DOHH2 (cell line): ENCODE measurements around the gene ARHGEF39.

Source experiments
- H3F3A ChIP-seq: fragments of 200-600 bp; sonication (generic), shearing (Covaris generic); 2 replicates; pipeline ENCODE4 v1.6.0; 2016; ENCODE audit warnings: antibody characterized with exemption, mild to moderate bottlenecking; ENCODE audit not compliant: control insufficient read depth, insufficient read depth
- H3K27ac ChIP-seq: fragments of 200-600 bp; sonication (generic); 2 replicates; pipeline ENCODE4 v1.5.1; 2014; ENCODE audit warnings: low read depth, mild to moderate bottlenecking, low read length, moderate library complexity
- H3K27me3 ChIP-seq: fragments of 200-600 bp; sonication (generic); 2 replicates; pipeline ENCODE4 v1.6.1; 2014; ENCODE audit warnings: mild to moderate bottlenecking, low read length, mixed read lengths; ENCODE audit not compliant: control insufficient read depth
- H3K36me3 ChIP-seq: fragments of 200-600 bp; sonication (generic); 2 replicates; pipeline ENCODE4 v1.6.1; 2014; ENCODE audit warnings: mild to moderate bottlenecking, low read length, moderate library complexity, mixed read lengths; ENCODE audit not compliant: control insufficient read depth
- H3K4me1 ChIP-seq: fragments of 200-600 bp; sonication (generic); 2 replicates; pipeline ENCODE4 v1.6.1; 2014; ENCODE audit warnings: mild to moderate bottlenecking, low read length, mixed read lengths; ENCODE audit not compliant: control insufficient read depth
- H3K4me2 ChIP-seq: fragments of 200-600 bp; sonication (generic); 2 replicates; pipeline ENCODE4 v1.6.0; 2014; ENCODE audit warnings: mild to moderate bottlenecking, low read length, moderate library complexity
- H3K4me3 ChIP-seq: fragments of 200-600 bp; sonication (generic); 2 replicates; pipeline ENCODE4 v1.5.1; 2014; ENCODE audit warnings: mild to moderate bottlenecking, low read length, mixed read lengths
- H3K79me2 ChIP-seq: fragments of 200-600 bp; sonication (generic); 2 replicates; pipeline ENCODE4 v1.6.1; 2014; ENCODE audit warnings: mild to moderate bottlenecking, low read length, mixed read lengths; ENCODE audit not compliant: control insufficient read depth
- H3K9me2 ChIP-seq: fragments of 200-600 bp; sonication (generic); replicated peaks from 2 replicates; pipeline ENCODE4 v1.6.1; 2014; ENCODE audit warnings: mild to moderate bottlenecking, low read length, mixed read lengths; ENCODE audit not compliant: control insufficient read depth
- H3K9me3 ChIP-seq: fragments of 200-600 bp; sonication (generic); 2 replicates; pipeline ENCODE4 v1.6.1; 2014; ENCODE audit warnings: antibody characterized with exemption, low read length, mixed read lengths; ENCODE audit not compliant: control insufficient read depth, insufficient read depth
- H4K20me1 ChIP-seq: fragments of 200-600 bp; sonication (generic); 2 replicates; pipeline ENCODE4 v1.6.0; 2014; ENCODE audit warnings: low read depth, mild to moderate bottlenecking, antibody characterized with exemption, low read length, moderate library complexity; ENCODE audit not compliant: control insufficient read depth, insufficient read depth
- CTCF ChIP-seq: fragments of 200-600 bp; sonication (generic); IDR thresholded peaks from one replicate; pipeline ENCODE4 v1.5.1; 2014; ENCODE audit warnings: antibody characterized with exemption, mild to moderate bottlenecking, low read depth, low read length; ENCODE audit not compliant: poor library complexity, severe bottlenecking
- EZH2phosphoT487 ChIP-seq: fragments of 200-600 bp; sonication (generic); IDR thresholded peaks from 2 replicates; pipeline ENCODE4 v1.6.1; 2017; ENCODE audit warnings: borderline replicate concordance, mild to moderate bottlenecking, antibody characterized with exemption, low read length, moderate library complexity, mixed read lengths

The ARHGEF39 gene

GRCh38 chr9:35680331-35681105 is 15.5 kb upstream of the ARHGEF39 start:
- no peak for TF ChIP-seq CTCF
- TF ChIP-seq EZH2phosphoT487 = no peak
- H3K4me3 ChIP-seq = peak overlapping the region; percentile 19
- no peaks in the 10 kb centered on the region for H4K20me1 ChIP-seq
- no peaks in the 10 kb centered on the region for H3K9me2 ChIP-seq
- peaks cover 20% of the 10 kb centered on the region for H3K4me1 ChIP-seq
- no peaks in the 10 kb centered on the region for H3K79me2 ChIP-seq
- H3F3A ChIP-seq = no peaks in the 10 kb centered on the region
- H3K27me3 ChIP-seq = no peaks in the 10 kb centered on the region
- H3K9me3 ChIP-seq = no peaks in the 10 kb centered on the region
- H3K4me2 ChIP-seq = peak overlapping the region; percentile 54
- no peak overlapping the region for H3K27ac ChIP-seq
- H3K36me3 ChIP-seq = no peaks in the 10 kb centered on the region

- H3K4me3 ChIP-seq = peak overlapping the region; percentile 19
- H3K4me2 ChIP-seq = peak overlapping the region; percentile 54
- H3K4me1 ChIP-seq = peaks cover 20% of the 10 kb centered on the region
- H3K79me2 ChIP-seq = no peaks in the 10 kb centered on the region
- no peaks in the 10 kb centered on the region for H3K9me2 ChIP-seq
- TF ChIP-seq EZH2phosphoT487 = no peak
- TF ChIP-seq CTCF = no peak
- H3K27me3 ChIP-seq = no peaks in the 10 kb centered on the region
- H3K9me3 ChIP-seq = no peaks in the 10 kb centered on the region
- H3K36me3 ChIP-seq = no peaks in the 10 kb centered on the region
- H3F3A ChIP-seq = no peaks in the 10 kb centered on the region
- H4K20me1 ChIP-seq = no peaks in the 10 kb centered on the region
- no peak overlapping the region for H3K27ac ChIP-seq
Measured at GRCh38 chr9:35679766-35680330, 14.9 kb upstream of the ARHGEF39 start.

- Histone ChIP-seq H3K4me1 (peaks cover 20% of the 10 kb centered on the region), H4K20me1 (no peaks in the 10 kb centered on the region), H3K27me3 (peaks cover 3% of the 10 kb centered on the region; the same call in 1 of the 2 replicates), H3K4me2 (no peak overlapping the region), H3K4me3 (no peak overlapping the region), H3K27ac (no peak overlapping the region), H3F3A (no peaks in the 10 kb centered on the region), H3K36me3 (no peaks in the 10 kb centered on the region), H3K9me2 (no peaks in the 10 kb centered on the region), H3K79me2 (no peaks in the 10 kb centered on the region), H3K9me3 (no peaks in the 10 kb centered on the region)
- TF ChIP-seq CTCF = no peak
- TF ChIP-seq EZH2phosphoT487 = no peak
Measured at GRCh38 chr9:35679091-35679490, 14.1 kb upstream of the ARHGEF39 start.
